ENCODE data around the gene HSPA12B. TPM values are rescaled to one million over a fixed set of nuclear protein-coding genes. Genes with fewer than 3 reads are reported as not detected.

HSPA12B gene
- total RNA-seq, 1 donor from 2014 or later = 21.6 TPM

DNA sequence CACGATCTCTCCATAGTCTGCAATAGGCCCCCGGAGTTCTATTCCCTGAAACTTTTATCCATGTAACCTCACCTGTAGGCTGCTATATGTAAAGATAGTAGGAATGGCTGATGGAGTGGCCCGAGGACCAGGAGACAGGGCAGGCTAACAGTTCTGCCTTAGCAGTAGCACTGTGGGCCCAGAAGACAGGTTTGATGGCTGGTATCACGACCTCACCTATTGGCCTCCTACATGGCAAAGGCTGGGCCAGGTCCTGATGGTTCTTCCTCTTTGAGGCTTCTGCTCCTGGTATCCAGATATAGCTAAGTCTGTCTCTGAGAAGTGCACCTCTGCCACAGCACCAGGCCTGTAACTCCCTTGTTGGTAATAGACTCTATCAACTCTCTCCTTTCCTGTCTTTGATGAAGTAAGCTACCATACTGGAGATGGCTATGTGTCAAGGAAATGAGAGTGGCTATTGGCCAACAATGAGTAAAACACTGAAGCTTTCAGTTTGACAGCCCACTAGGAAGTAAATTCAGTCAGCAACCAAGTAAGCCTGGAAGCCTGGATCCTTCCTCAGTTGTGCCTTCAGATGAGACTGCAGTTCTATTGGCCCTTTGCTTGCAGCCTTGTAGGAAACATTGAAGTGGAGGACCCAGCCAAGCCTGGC lies 43.1 kb downstream of the HSPA12B start:
- H3K27me3 ChIP-seq = no peaks in the 10 kb centered on the region
- no peaks in the 10 kb centered on the region for H3K9me3 ChIP-seq
- no peak for DNase-seq (ENCODE audit: extremely low spot score in 2 of 2)
- H3K36me3 ChIP-seq = no peaks in the 10 kb centered on the region
- H3K4me1 ChIP-seq = peaks cover 16% of the 10 kb centered on the region
- H3K4me3 ChIP-seq = no peak overlapping the region
- intact Hi-C loops (cut with DNase I) = loop anchor here (5.0 kb wide), 1 partner anchor 98 kb away; no protein-coding TSS in a partner anchor
- no peak overlapping the region for H3K27ac ChIP-seq
- TF ChIP-seq POLR2A (IDR thresholded peaks at IDR 0.05) (no peak), POLR2AphosphoS5 (IDR thresholded peaks at IDR 0.05; ENCODE audit: insufficient read depth in 1 of 2, low read depth in 1 of 2) (no peak)
- TF ChIP-seq, protein P1, sequence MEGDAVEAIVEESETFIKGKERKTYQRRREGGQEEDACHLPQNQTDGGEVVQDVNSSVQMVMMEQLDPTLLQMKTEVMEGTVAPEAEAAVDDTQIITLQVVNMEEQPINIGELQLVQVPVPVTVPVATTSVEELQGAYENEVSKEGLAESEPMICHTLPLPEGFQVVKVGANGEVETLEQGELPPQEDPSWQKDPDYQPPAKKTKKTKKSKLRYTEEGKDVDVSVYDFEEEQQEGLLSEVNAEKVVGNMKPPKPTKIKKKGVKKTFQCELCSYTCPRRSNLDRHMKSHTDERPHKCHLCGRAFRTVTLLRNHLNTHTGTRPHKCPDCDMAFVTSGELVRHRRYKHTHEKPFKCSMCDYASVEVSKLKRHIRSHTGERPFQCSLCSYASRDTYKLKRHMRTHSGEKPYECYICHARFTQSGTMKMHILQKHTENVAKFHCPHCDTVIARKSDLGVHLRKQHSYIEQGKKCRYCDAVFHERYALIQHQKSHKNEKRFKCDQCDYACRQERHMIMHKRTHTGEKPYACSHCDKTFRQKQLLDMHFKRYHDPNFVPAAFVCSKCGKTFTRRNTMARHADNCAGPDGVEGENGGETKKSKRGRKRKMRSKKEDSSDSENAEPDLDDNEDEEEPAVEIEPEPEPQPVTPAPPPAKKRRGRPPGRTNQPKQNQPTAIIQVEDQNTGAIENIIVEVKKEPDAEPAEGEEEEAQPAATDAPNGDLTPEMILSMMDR (IDR thresholded peaks at IDR 0.05) = no peak

DNA sequence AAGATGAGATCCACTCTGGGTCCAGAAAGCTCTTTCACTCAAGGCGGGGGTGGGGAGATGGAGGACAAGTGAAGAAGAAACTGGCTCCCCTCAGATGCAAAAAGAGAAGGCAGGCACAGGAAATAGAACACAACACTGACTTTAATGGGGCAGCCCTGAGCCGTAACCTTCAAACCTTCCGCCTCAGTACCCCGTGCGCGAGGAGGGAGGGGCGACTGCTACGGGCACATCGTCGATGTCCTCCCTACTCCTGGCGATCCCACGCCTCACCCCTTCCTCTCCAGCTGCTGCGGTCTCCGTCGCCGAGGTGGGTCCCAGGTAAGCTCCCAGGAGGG lies 44.9 kb downstream of the HSPA12B start:
- TF ChIP-seq, protein P1 (IDR thresholded peaks at IDR 0.05) = no peak
- TF ChIP-seq POLR2AphosphoS5 (IDR thresholded peaks at IDR 0.05; ENCODE audit: insufficient read depth in 1 of 2, low read depth in 1 of 2) = no peak
- no peak for TF ChIP-seq POLR2A (IDR thresholded peaks at IDR 0.05)
- H3K27ac ChIP-seq = peak overlapping the region; percentile 17
- H3K9me3 ChIP-seq = no peaks in the 10 kb centered on the region
- DNase-seq (ENCODE audit: extremely low spot score in 2 of 2) = peak in 1 of 2 donors; percentile 84
- peak overlapping the region; percentile 51 to 61 for H3K4me3 ChIP-seq
- H3K36me3 ChIP-seq = no peaks in the 10 kb centered on the region
- no peaks in the 10 kb centered on the region for H3K27me3 ChIP-seq
- peaks cover 32% of the 10 kb centered on the region for H3K4me1 ChIP-seq
- intact Hi-C loops (cut with DNase I) = loop anchor here (5.0 kb wide), 1 partner anchor 100 kb away; no protein-coding TSS in a partner anchor

DNA sequence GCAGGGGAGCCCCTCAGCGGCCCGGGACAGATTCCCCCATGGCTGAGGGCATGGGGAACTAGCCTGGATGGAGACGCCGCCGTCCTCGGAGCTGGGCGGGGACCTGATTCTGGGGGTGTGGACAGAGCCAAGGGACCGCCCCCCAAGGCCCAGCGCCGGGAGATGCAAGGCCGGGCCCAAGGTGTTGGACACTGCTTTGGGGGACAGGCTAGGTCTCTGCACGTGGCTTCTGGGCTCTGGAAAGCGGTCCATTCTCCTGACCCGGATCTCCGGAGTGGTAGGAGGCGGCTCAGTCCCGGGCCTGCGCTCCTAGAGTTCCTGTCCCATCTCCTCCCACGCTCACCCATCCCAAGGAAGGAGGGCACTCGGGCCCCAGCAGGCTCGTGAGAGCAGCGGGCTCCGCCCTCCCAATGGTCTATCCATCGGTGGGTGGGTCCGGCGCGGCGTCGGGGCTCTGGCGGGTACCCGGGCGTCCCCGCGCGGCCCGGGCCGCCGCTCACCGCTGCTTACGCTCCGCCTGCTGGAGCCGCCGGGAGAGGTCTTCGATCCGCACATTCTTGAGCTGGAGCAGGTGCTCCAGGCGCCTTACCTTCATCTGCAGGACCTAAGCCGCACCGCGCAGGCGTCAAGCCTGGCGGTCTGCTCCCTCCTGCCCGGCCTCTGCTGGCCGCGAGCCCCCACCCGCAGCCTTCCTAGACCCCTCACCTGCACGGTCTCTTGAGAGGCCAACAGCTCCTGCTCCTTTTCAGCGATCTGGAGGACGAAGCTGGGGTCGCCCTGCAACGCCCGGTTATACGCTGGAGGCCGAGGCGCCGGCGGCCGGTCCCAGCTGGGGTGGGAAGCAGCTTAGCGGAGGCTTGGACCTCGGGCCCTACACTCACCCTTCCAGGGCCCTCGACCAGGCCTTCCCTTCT lies 45.5 kb downstream of the HSPA12B start:
- intact Hi-C loops (cut with DNase I) = loop anchor here (5.0 kb wide), 1 partner anchor 101 kb away; no protein-coding TSS in a partner anchor
- Histone ChIP-seq H3K27me3 (no peaks in the 10 kb centered on the region), H3K27ac (peak overlapping the region; percentile 17), H3K4me3 (peak overlapping the region; percentile 51 to 61), H3K36me3 (no peaks in the 10 kb centered on the region), H3K4me1 (peaks cover 38% of the 10 kb centered on the region), H3K9me3 (no peaks in the 10 kb centered on the region)
- TF ChIP-seq POLR2A (IDR thresholded peaks at IDR 0.05) (no peak), POLR2AphosphoS5 (IDR thresholded peaks at IDR 0.05; ENCODE audit: insufficient read depth in 1 of 2, low read depth in 1 of 2) (peak in 1 of 2 donors; percentile 50)
- TF ChIP-seq, protein P1 (IDR thresholded peaks at IDR 0.05) = no peak
- peak in 1 of 2 donors; percentile 86 for DNase-seq (ENCODE audit: extremely low spot score in 2 of 2)

DNA sequence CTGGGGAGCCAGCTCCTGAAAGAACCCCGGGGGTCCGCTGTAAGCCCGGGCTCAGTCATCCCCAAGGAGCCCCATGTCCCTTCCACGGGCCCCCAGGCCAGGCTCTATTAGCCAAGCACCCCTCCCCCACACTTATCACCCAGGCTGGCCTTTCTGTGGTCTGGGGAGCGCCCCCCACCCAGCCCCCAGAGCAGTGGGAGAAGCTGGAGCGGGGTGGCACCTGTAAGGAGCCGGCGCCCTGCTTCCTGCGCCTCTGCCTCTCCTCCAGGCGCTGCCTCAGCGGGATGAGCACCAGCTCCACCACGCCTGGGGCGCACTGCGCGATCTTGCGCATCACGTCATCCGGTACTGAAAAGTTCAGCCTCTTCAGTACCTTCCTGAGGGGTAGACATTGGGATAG lies 46.5 kb downstream of the HSPA12B start:
- no peak overlapping the region for H3K27ac ChIP-seq
- no peaks in the 10 kb centered on the region for H3K27me3 ChIP-seq
- intact Hi-C loops (cut with DNase I) = loop anchor here (5.0 kb wide), 1 partner anchor 102 kb away; no protein-coding TSS in a partner anchor
- no peak overlapping the region for H3K4me3 ChIP-seq
- no peak for TF ChIP-seq POLR2A (IDR thresholded peaks at IDR 0.05)
- TF ChIP-seq POLR2AphosphoS5 (IDR thresholded peaks at IDR 0.05; ENCODE audit: insufficient read depth in 1 of 2, low read depth in 1 of 2) = no peak
- TF ChIP-seq, protein P1 (IDR thresholded peaks at IDR 0.05) = no peak
- H3K36me3 ChIP-seq = no peaks in the 10 kb centered on the region
- DNase-seq (ENCODE audit: extremely low spot score in 2 of 2) = no peak
- no peaks in the 10 kb centered on the region for H3K9me3 ChIP-seq
- peaks cover 48% of the 10 kb centered on the region for H3K4me1 ChIP-seq

All from vagina (tissue), 2 donors.